Spleen (tissue), 11 donors: ENCODE results near the gene RPTN. TPM values are rescaled to one million over a fixed set of nuclear protein-coding genes. Genes with fewer than 3 reads are reported as not detected.
"Not testable (repeated sequence)": the region's sequence is repeated elsewhere in the genome, so short reads cannot be mapped to it uniquely, and the experiment has no call there.

Experiments
- DNase-seq: peaks from one replicate; pipeline ENCODE4 v3.0.0-alpha.2; 2020
- H3K27ac ChIP-seq, 8 donors: fragments of 200-600 bp; sonication (generic) in 7 of 8; 1 replicate in 4 of 8; 2 replicates in 4 of 8; pipeline versions ENCODE4 v1.5.0 to v1.8.0; 2016 to 2021; ENCODE audit warnings: inconsistent platforms in 4 of 8, mild to moderate bottlenecking in 4 of 8, moderate library complexity in 1 of 8
- H3K27me3 ChIP-seq, 7 donors: fragments of 200-600 bp; sonication (generic) in 6 of 7; replicated peaks in 1 of 7; 1 replicate in 4 of 7; 2 replicates in 3 of 7; pipeline versions ENCODE4 v1.5.0 to v1.8.0; 2016 to 2021; ENCODE audit warnings: inconsistent platforms in 3 of 7, mild to moderate bottlenecking in 1 of 7
- H3K36me3 ChIP-seq, 6 donors: fragments of 200-600 bp; sonication (generic) in 5 of 6; 1 replicate in 4 of 6; 2 replicates in 2 of 6; pipeline versions ENCODE4 v1.5.0 to v1.8.0; 2016 to 2021; ENCODE audit warnings: inconsistent platforms in 2 of 6
- H3K4me1 ChIP-seq, 6 donors: fragments of 200-600 bp; sonication (generic) in 5 of 6; 1 replicate in 3 of 6; 2 replicates in 3 of 6; pipeline versions ENCODE4 v1.5.0 to v1.8.0; 2016 to 2021; ENCODE audit warnings: inconsistent platforms in 3 of 6
- H3K4me3 ChIP-seq, 8 donors: fragments of 200-600 bp; sonication (generic) in 7 of 8; 1 replicate in 4 of 8; 2 replicates in 4 of 8; pipeline versions ENCODE4 v1.5.0 to v1.8.0; 2016 to 2021; ENCODE audit warnings: inconsistent platforms in 4 of 8, mild to moderate bottlenecking in 4 of 8, moderate library complexity in 2 of 8
- H3K9me3 ChIP-seq, 8 donors: fragments of 200-600 bp; sonication (generic) in 7 of 8; 1 replicate in 4 of 8; 2 replicates in 4 of 8; pipeline versions ENCODE4 v1.5.0 to v1.8.0; 2016 to 2021; ENCODE audit warnings: inconsistent platforms in 4 of 8
- CTCF ChIP-seq, 11 experiments: fragments of 200-600 bp in 7 of 11; fragments of 450-650 bp in 4 of 11; sonication (generic) in 4 of 11; IDR thresholded peaks in 8 of 11; conservative IDR thresholded peaks in 3 of 11; 1 replicate in 7 of 11; 2 replicates in 4 of 11; pipeline versions ENCODE4 v1.4.0 to v1.8.0; 2016 to 2021; ENCODE audit warnings: antibody characterized with exemption in 11 of 11, inconsistent platforms in 4 of 11, mild to moderate bottlenecking in 1 of 11
- POLR2A ChIP-seq, 3 donors: fragments of 450-650 bp; IDR thresholded peaks; one replicate each; pipeline ENCODE4 v1.5.1; 2017; ENCODE audit warnings: antibody characterized with exemption in 3 of 3, mild to moderate bottlenecking in 1 of 3
- POLR2AphosphoS5 ChIP-seq, 3 donors: sonication (generic); formaldehyde crosslinking; IDR thresholded peaks; one replicate each; pipeline ENCODE4 v1.5.1; 2017; ENCODE audit warnings: antibody characterized with exemption in 3 of 3
- WGBS, 5 donors: extraction: QIAGEN DNeasy Blood & Tissue Kit in 3 of 5; methylation state at CpG; one replicate each; pipeline versions ENCODE4 v1.1.5 to v1.1.7; 2013 to 2018; 5-methylcytosine and 5-hydroxymethylcytosine counted together
- intact Hi-C: fragments of 100-400 bp; cut with DNase I; formaldehyde crosslinking; loops from one replicate; pipeline ENCODE4 v1.15.0; 2023; ENCODE audit warnings: low total_unique reads
- polyA plus RNA-seq, 3 donors: library from polyadenylated mRNA; stranded (reverse); fragments of 200-250 nt; gene quantifications; one replicate each; pipeline ENCODE4 v1.2.1, GENCODE V29; 2013
- total RNA-seq, 7 donors: library from RNA; depleted of rRNA in 3 of 7; stranded (reverse); fragments of >200 nt in 3 of 7; fragmentation: NEBNext Ultra II Directional in 4 of 7; extraction: Animal tissue kit (Norgen Biotek cat#: 25700) in 4 of 7; gene quantifications; one replicate each; pipeline versions ENCODE4 v1.1.0 to v1.2.1, GENCODE V29; 2016 to 2021
- donor health status: healthy with polysubstance abuse.
- donor health status: DM: no; HTN: no; CAD: no; lungs with moderate emphysema.
- donor health status: DM: no; HTN: no; CAD: no.
- donor health status: Bipolar disorder and iron deficiency.
- donor health status: healthy.
- donor health status: DM: no; HTN: no; CAD: no.
- donor health status: DM: yes; HTN: yes; CAD: no.

Gene RPTN
- total and polyA plus RNA-seq, 10 donors: not detected

GRCh38 chr1:152151646-152152045 is 7.4 kb downstream of the RPTN start:
- intact Hi-C loops: no loop called here
- DNase-seq: no peak
- no peak for TF ChIP-seq POLR2AphosphoS5 (IDR thresholded peaks at IDR 0.05)
- no peak for TF ChIP-seq POLR2A (IDR thresholded peaks at IDR 0.05)
- TF ChIP-seq CTCF (IDR thresholded peaks at IDR 0.05 in 8 of 11, conservative IDR thresholded peaks at IDR 0.05 in 3 of 11): no peak
- Histone ChIP-seq H3K4me1 (no peaks in the 10 kb centered on the region), H3K27ac (no peak overlapping the region), H3K4me3 (no peak overlapping the region), H3K9me3 (peaks cover 5 to 32% (median 23%) of the 10 kb centered on the region in 8 donors), H3K27me3 (no peaks in the 10 kb centered on the region), H3K36me3 (no peaks in the 10 kb centered on the region)
- WGBS, 5 donors: 62 to 90% (median 71%) methylated on average over 2 of the region's 2 CpGs

DNA sequence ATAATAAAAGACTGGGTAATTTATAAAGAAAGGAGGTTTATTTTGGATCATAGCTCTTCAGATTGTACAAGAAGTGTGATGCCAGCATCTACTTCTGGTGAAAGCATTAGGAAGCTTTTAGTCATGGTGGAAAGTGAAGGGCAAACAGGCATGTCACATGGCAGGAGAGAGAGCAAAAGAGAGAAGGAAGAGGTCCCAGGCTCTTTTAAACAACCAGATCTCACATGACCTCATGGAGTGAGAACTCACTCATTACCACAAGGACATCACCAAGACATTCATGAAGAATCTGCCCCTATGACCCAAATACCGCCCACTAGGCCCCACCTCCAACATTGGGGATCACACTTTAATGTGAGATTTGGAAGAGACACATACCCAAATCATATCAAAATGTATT is 10.0 kb downstream of the RPTN start:
- peaks cover 0 to 4% (median 0%) of the 10 kb centered on the region in 7 donors for H3K27me3 ChIP-seq
- H3K4me1 ChIP-seq: no peaks in the 10 kb centered on the region
- WGBS, 5 donors: 60 to 88% (median 83%) methylated on average over 1 of the region's 1 CpG
- no peak overlapping the region for H3K27ac ChIP-seq
- H3K9me3 ChIP-seq: peaks cover 5 to 38% (median 23%) of the 10 kb centered on the region in 8 donors
- H3K36me3 ChIP-seq: no peaks in the 10 kb centered on the region
- TF ChIP-seq POLR2A (IDR thresholded peaks at IDR 0.05) (no peak), POLR2AphosphoS5 (IDR thresholded peaks at IDR 0.05) (no peak), CTCF (IDR thresholded peaks at IDR 0.05 in 8 of 11, conservative IDR thresholded peaks at IDR 0.05 in 3 of 11) (no peak)
- intact Hi-C loops: no loop called here
- H3K4me3 ChIP-seq: no peak overlapping the region
- no peak for DNase-seq

DNA sequence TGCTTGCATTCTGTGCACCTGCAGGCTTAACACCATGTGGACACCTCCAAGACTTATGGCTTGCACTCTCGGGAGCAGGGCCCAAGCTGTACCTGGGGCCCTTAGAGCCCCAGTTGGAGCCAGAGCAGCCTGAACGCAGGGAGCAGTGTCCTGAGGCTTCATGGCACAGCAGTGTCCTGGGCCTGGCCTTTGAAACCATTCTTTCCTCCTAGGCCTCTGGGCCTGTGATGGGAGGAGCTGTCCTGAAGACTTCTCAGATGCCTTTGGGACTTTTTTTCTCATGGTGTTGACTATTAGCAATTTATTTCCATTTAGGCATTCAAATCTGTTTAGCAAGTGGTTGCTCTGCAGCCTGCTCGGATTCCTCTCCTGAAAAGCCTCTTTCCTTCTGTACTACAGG is 11.0 kb downstream of the RPTN start:
- DNase-seq: no peak
- Histone ChIP-seq H3K27ac (no peak overlapping the region), H3K27me3 (peaks cover 0 to 4% (median 0%) of the 10 kb centered on the region in 7 donors), H3K9me3 (peaks cover 5 to 38% (median 23%) of the 10 kb centered on the region in 8 donors), H3K4me1 (no peaks in the 10 kb centered on the region), H3K4me3 (no peak overlapping the region), H3K36me3 (no peaks in the 10 kb centered on the region)
- WGBS, 5 donors: 73 to 87% (median 79%) methylated on average over 3 of the region's 3 CpGs
- TF ChIP-seq CTCF (IDR thresholded peaks at IDR 0.05 in 8 of 11, conservative IDR thresholded peaks at IDR 0.05 in 3 of 11) (no peak), POLR2A (IDR thresholded peaks at IDR 0.05) (no peak), POLR2AphosphoS5 (IDR thresholded peaks at IDR 0.05) (no peak)
- intact Hi-C loops: no loop called here

- no peak overlapping the region for H3K4me3 ChIP-seq
- intact Hi-C loops: no loop called here
- no peaks in the 10 kb centered on the region for H3K36me3 ChIP-seq
- TF ChIP-seq POLR2AphosphoS5 (IDR thresholded peaks at IDR 0.05): no peak
- TF ChIP-seq POLR2A (IDR thresholded peaks at IDR 0.05): no peak
- no peak for TF ChIP-seq CTCF (IDR thresholded peaks at IDR 0.05 in 8 of 11, conservative IDR thresholded peaks at IDR 0.05 in 3 of 11)
- WGBS, 5 donors: 71 to 83% (median 77%) methylated on average over 4 of the region's 4 CpGs
- no peaks in the 10 kb centered on the region for H3K4me1 ChIP-seq
- H3K27ac ChIP-seq: peak overlapping the region in 4 of 8 donors; percentile 21 to 69 (median 29)
- DNase-seq: no peak
- peaks cover 0 to 14% (median 0%) of the 10 kb centered on the region in 7 donors for H3K27me3 ChIP-seq
- H3K9me3 ChIP-seq: peaks cover 5 to 38% (median 23%) of the 10 kb centered on the region in 8 donors
These were observed 13.3 kb downstream of the RPTN start for GRCh38 chr1:152145769-152146168.

GRCh38 chr1:152144674-152145183 is 14.3 kb downstream of the RPTN start:
- H3K4me1 ChIP-seq, DNase-seq, intact Hi-C loops, H3K36me3 ChIP-seq: not testable (repeated sequence)
- H3K27me3 ChIP-seq: peaks cover 0 to 24% (median 0%) of the 10 kb centered on the region in 7 donors
- peak overlapping the region in 1 of 8 donors; percentile 69 for H3K27ac ChIP-seq
- H3K4me3 ChIP-seq: peak overlapping the region in 1 of 8 donors; percentile 21
- 71 to 96% (median 91%) methylated on average over 2 to 25 of the region's 25 CpGs for WGBS, 5 donors
- peaks cover 5 to 36% (median 23%) of the 10 kb centered on the region in 8 donors for H3K9me3 ChIP-seq
